Measurements from ENCODE around the gene FOSL1.

DNA sequence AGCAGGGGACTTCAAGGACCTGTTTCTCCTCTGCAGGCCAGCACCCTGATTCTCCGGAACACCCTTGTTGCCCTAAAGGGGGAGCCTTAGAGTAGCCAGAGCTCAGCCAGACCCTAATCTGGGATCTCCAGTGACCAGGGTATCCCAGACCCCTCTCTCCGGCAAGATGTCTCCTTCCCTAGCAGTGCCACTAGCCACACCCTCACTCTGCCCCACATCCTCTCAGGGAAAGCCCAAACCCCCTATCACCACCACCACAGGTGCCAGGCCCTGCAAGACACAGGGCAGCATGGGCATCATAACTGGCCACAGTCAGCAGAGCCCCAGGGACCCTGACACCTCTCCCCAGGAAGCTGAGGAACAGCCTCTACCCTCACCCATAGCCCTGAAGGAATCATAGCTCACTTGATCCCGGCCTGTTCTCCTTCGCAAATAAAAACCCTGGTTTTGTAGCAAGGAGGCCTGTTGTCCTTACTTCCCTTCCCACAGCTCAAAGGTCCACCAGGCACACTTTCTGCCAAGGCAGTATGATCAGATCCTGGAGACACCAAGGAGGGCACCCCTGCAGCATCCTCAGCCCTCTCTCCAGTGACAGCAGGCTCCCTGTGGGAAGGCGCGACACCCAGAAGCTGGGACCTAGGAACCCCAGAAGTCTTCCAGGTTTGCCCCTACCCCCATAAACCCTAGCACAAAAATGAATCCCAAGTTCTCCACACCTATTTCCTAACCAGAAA is 46.8 kb downstream of the FOSL1 start:
- peak; percentile 75 for TF ChIP-seq POLR2A (IDR thresholded peaks at IDR 0.05; ENCODE audit: low read depth, low read length)
- no peak for TF ChIP-seq TAF1 (IDR thresholded peaks at IDR 0.05; ENCODE audit: borderline replicate concordance, low read depth, low read length)
- peak; percentile 19 for TF ChIP-seq POLR2AphosphoS5 (IDR thresholded peaks at IDR 0.05; ENCODE audit: low read depth, low read length)

Data from GM12892 (cell line).